ENCODE results near the gene FAM171A1.

- TF ChIP-seq CTCF (IDR thresholded peaks at IDR 0.05; ENCODE audit: low read length) = no peak
- no peak for TF ChIP-seq EZH2phosphoT487 (IDR thresholded peaks at IDR 0.05; ENCODE audit: low read length)
- TF ChIP-seq EZH2 (optimal IDR thresholded peaks at IDR 0.05; ENCODE audit: low read depth, low read length) = no peak
Measured at GRCh38 chr10:15278786-15279185, 92.3 kb downstream of the FAM171A1 start.
